GM18517 (cell line): ENCODE results near the gene TSFM.
"Not testable (repeated sequence)": the region's sequence is repeated elsewhere in the genome, so short reads cannot be mapped to it uniquely, and the experiment has no call there.

Experiments
- ATAC-seq: cut with Tn5 transposase; IDR thresholded peaks from one replicate; pipeline ENCODE4 v1.9.1; 2021; ENCODE audit warnings: mild to moderate bottlenecking, moderate library complexity; ENCODE audit not compliant: unreplicated experiment

Gene TSFM

GRCh38 chr12:57813971-57814772, 31.6 kb downstream of the TSFM start:
- no peak for ATAC-seq

- ATAC-seq = no peak
These were observed 32.8 kb downstream of the TSFM start for GRCh38 chr12:57815177-57816000.

DNA sequence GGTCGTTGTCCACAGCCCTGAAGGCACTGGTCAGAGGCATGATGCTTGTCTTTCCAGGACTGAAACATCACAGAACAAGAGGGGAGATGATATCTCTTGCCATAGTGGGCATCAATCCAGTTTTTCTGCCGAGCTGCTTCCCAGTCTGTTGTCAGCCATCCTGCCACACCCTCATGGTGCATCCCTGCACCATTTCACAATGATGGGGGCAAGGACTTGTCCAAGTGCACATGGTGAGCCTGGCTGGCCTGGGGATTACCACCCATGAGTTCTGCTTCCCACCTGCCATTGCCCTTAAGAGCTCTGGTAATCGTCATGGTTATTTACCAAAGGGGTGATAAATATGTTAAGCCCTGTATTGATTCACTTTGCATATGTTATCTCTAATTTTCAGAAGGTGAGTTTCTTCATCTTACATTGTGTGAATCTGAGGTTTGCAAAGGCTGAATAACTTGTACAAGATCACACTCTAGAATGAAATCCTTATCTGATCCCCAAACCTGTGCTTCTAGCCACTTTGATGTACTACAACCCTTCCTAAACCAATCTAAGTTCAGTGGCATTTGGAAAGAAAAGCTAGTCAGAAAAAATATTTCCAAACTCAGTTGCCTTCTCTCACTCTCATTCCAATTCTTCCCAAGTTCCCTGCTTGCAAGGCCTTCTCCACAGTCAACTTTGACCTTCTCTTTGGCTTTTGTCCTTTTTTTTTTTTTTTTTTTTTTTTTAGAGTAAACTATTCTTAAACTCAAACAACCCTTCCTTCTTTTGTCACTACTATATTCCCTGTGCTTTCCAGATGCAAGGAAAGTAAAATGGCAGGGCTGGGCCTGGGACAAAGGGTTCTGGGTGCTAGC, 33.6 kb downstream of the TSFM start:
- ATAC-seq = no peak

DNA sequence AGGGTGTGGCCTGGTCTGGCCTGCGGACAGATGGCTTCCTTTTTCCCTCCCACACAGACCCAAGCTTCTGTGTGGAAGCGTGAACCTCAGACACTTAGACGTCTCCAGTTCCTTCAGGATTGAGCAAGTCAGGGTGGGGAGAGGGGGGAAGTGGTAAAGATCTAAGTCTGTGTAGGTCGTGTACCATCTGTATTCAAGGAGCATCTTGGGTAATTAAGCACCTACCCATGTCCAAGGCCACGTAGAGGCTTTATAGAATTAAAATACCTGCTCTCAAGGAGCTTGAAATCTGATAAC, 34.2 kb downstream of the TSFM start:
- ATAC-seq = no peak

GRCh38 chr12:57817261-57817989, 34.8 kb downstream of the TSFM start:
- no peak for ATAC-seq

DNA sequence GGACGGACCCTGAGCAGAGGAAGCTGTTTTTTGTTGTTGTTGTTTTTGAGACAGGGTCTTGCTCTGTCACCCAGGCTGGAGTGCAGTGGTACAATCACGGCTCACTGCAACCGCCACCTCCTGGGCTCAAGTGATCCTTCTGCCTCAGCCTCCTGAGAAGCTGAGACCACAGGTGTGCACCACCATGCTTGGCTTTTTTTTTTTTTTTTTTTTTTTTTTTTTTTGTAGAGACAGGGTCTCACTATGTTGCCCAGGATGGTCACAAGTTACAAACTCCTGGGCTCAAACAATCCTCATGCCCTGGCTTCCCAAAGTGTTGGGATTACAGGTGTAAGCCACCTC, 35.4 kb downstream of the TSFM start:
- ATAC-seq = not testable (repeated sequence)

- not testable (repeated sequence) for ATAC-seq
These were observed 37.5 kb downstream of the TSFM start for GRCh38 chr12:57820119-57820518.

- ATAC-seq = not testable (repeated sequence)
These were observed 38.4 kb downstream of the TSFM start for GRCh38 chr12:57821015-57821414.

DNA sequence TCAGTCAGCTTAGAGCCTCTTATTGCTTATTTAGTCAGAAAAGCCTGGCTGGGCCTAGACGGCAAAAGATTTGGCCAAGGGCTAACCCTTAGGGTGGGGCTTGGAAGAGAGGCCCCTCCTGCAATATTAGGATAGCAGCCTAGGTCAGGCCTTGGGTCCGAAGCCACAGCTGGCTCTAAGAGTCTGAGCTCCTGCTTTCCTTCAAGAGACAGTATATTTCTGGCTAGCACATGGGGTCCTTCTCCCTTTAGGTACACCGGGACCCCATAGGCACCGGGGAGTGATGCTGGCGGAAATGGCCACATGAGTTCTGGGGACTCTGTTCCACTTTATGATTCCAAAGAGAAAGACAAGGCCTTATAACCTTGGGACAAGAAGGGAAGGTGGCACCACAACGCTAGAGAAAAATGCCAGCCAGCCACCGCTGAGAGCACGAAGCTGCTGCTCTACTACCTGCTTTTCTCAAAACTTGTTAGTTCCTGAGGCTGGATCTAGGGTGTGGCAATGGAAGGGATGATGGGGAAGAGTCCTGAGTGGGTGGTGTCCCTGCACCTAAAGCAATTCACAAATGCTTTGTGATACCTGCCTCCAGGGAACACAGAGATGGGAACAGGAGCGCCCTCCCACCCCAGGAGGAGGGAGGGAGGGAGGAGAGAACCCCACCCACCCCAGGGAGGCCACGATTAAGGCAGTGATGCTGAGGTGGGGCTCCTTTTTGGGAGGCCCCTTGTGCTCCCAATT, 39.1 kb downstream of the TSFM start:
- no peak for ATAC-seq

- no peak for ATAC-seq
These were observed 40.0 kb downstream of the TSFM start for GRCh38 chr12:57822392-57823130.

DNA sequence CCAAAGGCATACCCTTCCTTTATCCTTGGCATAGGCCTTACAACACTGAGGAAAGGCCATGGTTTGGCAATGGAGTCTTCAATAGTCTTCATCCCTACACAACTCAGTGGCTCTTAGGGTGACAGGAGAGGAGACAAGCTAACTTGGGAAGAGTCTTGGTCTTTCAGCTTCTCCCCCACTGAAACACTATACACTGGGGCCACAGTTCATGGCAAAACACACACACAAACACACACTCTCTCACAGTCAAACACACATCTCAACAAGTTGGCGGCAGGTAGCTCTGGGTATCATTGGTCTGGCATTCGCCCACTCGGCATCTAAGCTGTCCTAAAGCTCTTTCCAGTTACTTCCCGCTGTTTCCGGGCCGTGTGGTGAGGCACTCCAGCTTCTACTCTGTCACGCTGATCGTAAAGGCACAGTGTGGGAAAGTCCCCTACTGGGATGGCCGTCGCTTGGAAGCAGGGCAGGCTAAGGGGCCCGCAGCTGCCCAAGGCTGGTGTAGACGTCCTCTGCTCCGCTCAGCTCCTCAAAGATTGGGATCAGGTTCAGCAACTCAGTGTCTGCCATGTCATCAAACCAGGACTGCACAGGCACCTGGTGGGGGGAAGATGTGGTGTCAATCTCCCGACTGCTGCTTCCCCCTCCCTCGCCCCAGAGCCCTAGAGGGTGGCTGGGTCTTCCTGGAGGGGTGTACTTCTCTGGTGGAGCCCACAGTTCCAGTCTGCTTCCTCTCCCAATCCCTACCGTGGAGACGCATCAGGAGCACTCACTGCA, 40.7 kb downstream of the TSFM start:
- ATAC-seq = no peak

DNA sequence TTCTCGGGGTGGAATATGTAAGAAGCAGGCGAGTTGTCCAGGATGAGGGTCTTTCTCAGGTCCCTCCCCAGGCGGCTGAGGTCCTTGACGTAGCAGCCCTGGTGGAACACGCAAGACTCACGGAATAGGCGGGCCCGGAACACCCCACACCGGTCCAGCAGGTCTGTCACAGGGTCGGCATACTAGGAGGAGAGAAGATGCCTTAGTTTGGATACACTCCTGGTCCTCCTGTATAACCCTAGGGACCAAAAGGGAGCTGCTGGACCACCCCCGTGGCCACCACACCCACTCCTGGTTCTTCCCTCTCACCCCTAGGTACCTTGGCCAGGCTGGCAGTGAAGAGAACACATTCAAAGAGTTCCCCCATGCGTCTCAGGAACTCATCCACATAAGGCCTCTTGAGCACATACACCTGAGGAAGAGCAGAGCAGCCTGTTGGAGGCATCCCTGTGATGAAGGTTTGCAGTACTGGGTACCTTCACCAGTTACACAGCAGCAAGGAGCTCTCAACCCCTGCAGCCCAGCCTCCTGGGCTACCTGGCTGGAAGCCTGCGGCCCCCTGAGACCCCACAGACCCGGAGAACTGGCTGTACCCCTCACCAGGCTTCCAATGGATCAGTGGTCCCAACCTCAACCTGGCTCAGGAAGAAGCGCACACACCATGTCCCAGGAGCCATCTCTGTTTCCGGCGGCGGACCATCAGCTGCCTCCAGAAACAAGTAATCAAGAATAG, 41.5 kb downstream of the TSFM start:
- no peak for ATAC-seq

DNA sequence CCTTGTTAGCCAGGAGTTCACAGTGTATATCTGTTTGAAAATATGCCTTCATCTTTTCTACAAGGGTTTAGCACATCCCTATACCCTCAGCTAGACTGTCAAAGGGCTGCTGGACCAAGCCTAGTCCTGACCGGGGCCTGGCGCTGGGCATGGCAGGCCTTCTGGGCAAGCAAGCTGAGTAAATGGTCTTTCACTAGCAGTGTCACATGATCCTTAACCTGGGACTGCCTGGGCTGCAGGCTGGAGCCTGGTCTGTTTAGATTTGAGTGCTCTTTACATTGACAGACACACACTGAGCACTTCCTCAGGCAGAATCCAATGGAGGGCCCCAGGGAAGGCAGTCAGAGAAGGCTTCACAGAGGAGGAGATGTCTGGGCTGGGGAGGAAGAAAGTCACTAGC, 42.9 kb downstream of the TSFM start:
- ATAC-seq = no peak

GRCh38 chr12:57826400-57826799, 43.8 kb downstream of the TSFM start:
- no peak for ATAC-seq

GRCh38 chr12:57826966-57827365, 44.4 kb downstream of the TSFM start:
- ATAC-seq = no peak

- ATAC-seq = no peak
These were observed 46.6 kb downstream of the TSFM start for GRCh38 chr12:57829025-57829777.

DNA sequence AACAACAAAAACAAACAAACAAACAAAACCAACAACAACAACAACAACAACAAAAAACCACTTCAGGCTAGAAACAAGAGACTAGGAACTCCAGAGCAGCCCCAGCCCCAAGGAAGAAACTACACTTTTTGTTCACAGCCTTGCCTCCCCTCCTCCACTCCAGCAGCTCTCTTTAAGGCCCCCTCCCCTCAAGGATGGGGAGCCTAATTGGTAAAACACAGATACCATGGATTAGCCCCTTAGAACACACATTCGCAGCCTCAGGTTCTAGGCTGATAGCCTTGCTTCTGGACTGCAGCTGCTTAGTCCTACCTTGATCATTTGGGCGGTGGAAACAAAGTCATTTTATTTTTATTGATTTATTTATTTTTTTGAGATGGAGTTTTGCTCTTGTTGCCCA, 47.8 kb downstream of the TSFM start:
- no peak for ATAC-seq
